CD4-positive, alpha-beta T cell treated with Interleukin-17A for 1 hour (primary cell): ENCODE results near the gene ERMAP.

Source experiments
- DNase-seq: peaks from one replicate; pipeline ENCODE4 v3.0.0-alpha.2; 2020

Gene ERMAP

GRCh38 chr1:42880384-42880783 is 63.5 kb downstream of the ERMAP start:
- no peak for DNase-seq

GRCh38 chr1:42886046-42886739 is 69.3 kb downstream of the ERMAP start:
- no peak for DNase-seq

GRCh38 chr1:42886800-42887199 is 69.9 kb downstream of the ERMAP start:
- no peak for DNase-seq

- DNase-seq: no peak
Measured at GRCh38 chr1:42887366-42887765, 70.4 kb downstream of the ERMAP start.

GRCh38 chr1:42888013-42888633 is 71.2 kb downstream of the ERMAP start:
- DNase-seq: no peak

- DNase-seq: no peak
Measured at GRCh38 chr1:42889264-42889663, 72.3 kb downstream of the ERMAP start.

- no peak for DNase-seq
Measured at GRCh38 chr1:42891465-42892138, 74.7 kb downstream of the ERMAP start.
